Stimulated activated effector memory CD8-positive, alpha-beta T cell treated with anti-CD3 and anti-CD28 coated beads, Interleukin-12 subunit alpha, Interleukin-12 subunit beta, amount 100 ng/mL, for 72 hours (primary cell): Measurements from ENCODE around the gene ITGA3.
A peak's percentile ranks its signal among the peaks of the same experiment; 100 is the strongest.

ENCODE experiments used
- ATAC-seq: fragments of 150-1000 bp; cut with Tn5 transposase; 2 replicates; pipeline ENCODE4 v1.10.0; 2021
- DNase-seq, 2 donors: peaks; one replicate each; pipeline ENCODE4 v3.0.0; 2021 to 2022; ENCODE audit warnings: low spot score in 2 of 2
- H3K27ac Mint-ChIP-seq: one replicate; pipeline ENCODE4 v1.8.0; 2022; ENCODE audit warnings: mild to moderate bottlenecking, mixed read lengths
- H3K36me3 Mint-ChIP-seq: one replicate; pipeline ENCODE4 v1.8.0; 2022; ENCODE audit warnings: mild to moderate bottlenecking, mixed read lengths
- H3K4me1 Mint-ChIP-seq: one replicate; pipeline ENCODE4 v1.8.0; 2022; ENCODE audit warnings: mixed read lengths
- H3K4me3 Mint-ChIP-seq: one replicate; pipeline ENCODE4 v1.8.0; 2022; ENCODE audit warnings: mild to moderate bottlenecking, mixed read lengths
- H3K9me3 Mint-ChIP-seq: one replicate; pipeline ENCODE4 v1.8.0; 2022; ENCODE audit warnings: mixed read lengths

ITGA3 gene

DNA sequence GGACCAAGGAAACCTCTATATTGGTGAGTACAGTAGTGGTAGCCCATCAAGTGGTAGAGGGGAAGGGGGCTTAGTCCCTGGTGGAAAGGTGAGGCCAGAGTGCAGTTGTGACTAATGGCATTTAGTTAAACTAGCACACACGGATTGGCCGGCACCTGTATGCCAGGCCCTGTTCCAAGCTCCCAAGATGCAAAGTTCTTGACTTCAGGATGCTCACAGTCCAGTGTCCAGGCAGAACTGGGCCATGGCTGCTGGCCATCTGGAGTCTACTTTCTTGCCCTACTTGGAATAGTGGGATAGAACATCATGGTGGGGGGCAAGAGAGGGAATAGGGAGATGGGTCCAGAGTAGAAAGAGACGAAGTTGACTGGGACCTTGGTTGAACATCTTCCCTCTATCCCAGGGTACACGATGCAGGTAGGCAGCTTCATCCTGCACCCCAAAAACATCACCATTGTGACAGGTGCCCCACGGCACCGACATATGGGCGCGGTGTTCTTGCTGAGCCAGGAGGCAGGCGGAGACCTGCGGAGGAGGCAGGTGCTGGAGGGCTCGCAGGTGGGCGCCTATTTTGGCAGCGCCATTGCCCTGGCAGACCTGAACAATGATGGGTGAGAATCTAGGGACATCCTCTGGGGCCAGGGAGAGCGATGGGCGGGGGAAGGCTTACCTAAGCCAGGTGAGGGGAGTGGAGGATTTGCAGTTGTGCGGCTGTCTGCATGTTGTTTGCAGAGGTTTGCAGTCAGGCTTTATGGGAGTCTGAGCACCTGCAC is 15.2 kb downstream of the ITGA3 start:
- ATAC-seq = no peak
- Mint-ChIP-seq H3K4me1 (no peaks in the 10 kb centered on the region), H3K4me3 (no peak overlapping the region), H3K36me3 (no peaks in the 10 kb centered on the region), H3K9me3 (no peaks in the 10 kb centered on the region), H3K27ac (no peak overlapping the region)
- no peak for DNase-seq

- no peak overlapping the region for H3K27ac Mint-ChIP-seq
- no peak overlapping the region for H3K4me3 Mint-ChIP-seq
- no peaks in the 10 kb centered on the region for H3K4me1 Mint-ChIP-seq
- DNase-seq = no peak
- no peaks in the 10 kb centered on the region for H3K36me3 Mint-ChIP-seq
- no peak for ATAC-seq
- H3K9me3 Mint-ChIP-seq = no peaks in the 10 kb centered on the region
These were observed 15.8 kb downstream of the ITGA3 start for GRCh38 chr17:50071692-50072091.

DNA sequence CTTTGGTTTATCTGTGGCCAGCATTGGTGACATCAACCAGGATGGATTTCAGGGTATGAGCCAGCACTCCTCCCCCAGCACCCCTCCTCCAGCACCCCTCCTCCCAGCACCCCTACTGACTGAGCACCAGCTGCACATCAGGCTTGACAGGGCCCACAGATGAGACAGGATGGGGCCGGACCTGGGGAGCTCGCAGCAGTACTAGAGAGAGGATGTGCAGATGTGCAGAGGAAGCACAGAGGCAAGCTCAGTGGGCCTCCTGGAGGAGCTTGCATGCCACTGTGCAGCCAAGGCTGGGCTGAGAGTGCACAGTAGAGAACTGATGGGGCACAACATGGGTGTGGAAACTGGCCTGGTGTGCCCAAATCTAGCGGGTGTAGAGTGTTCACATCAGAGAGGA is 16.2 kb downstream of the ITGA3 start:
- Mint-ChIP-seq H3K27ac (no peak overlapping the region), H3K36me3 (no peaks in the 10 kb centered on the region), H3K9me3 (no peaks in the 10 kb centered on the region), H3K4me3 (no peak overlapping the region), H3K4me1 (no peaks in the 10 kb centered on the region)
- ATAC-seq = no peak
- DNase-seq = no peak

DNA sequence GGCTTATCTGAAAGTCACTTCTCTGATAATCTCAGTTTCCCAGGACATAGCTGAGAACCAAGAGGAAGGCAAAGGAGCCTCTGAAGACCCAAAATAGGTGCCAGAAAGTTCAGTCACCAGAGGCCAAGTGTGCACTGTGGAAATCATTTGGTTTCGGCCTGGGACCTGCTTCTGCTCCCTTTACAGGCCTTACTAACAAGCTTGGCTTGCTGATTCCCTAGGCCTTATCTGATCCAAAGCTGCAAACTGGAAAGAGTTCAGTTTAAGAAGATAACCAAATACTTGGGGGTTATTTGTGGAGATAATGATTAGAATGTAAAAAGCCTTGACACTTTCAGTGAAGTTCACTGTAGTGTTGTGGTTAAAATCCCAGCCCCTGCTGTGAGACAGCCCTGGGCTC is 17.0 kb downstream of the ITGA3 start:
- DNase-seq = no peak
- Mint-ChIP-seq H3K4me1 (no peaks in the 10 kb centered on the region), H3K4me3 (no peak overlapping the region), H3K27ac (no peak overlapping the region), H3K36me3 (no peaks in the 10 kb centered on the region), H3K9me3 (no peaks in the 10 kb centered on the region)
- ATAC-seq = no peak

DNA sequence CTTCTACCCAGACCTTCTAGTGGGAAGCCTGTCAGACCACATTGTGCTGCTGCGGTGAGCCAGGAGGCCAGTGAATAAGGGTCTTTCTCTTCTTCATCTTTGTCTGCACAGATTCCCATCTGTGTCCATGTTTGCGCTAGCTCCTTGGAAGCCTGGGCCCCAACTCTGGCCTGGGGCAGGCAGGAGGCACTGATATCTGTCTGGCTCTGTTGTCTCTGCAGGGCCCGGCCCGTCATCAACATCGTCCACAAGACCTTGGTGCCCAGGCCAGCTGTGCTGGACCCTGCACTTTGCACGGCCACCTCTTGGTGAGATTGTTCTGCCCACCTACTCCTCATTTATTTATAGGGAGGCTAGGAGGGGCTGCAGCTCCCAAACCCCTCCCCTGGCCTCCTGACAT is 18.3 kb downstream of the ITGA3 start:
- no peaks in the 10 kb centered on the region for H3K9me3 Mint-ChIP-seq
- DNase-seq = no peak
- H3K36me3 Mint-ChIP-seq = no peaks in the 10 kb centered on the region
- H3K4me3 Mint-ChIP-seq = no peak overlapping the region
- H3K27ac Mint-ChIP-seq = no peak overlapping the region
- no peaks in the 10 kb centered on the region for H3K4me1 Mint-ChIP-seq
- ATAC-seq = no peak

GRCh38 chr17:50075446-50076032 is 19.6 kb downstream of the ITGA3 start:
- H3K4me1 Mint-ChIP-seq = no peaks in the 10 kb centered on the region
- H3K4me3 Mint-ChIP-seq = no peak overlapping the region
- no peak for ATAC-seq
- no peaks in the 10 kb centered on the region for H3K9me3 Mint-ChIP-seq
- DNase-seq = no peak
- H3K27ac Mint-ChIP-seq = no peak overlapping the region
- H3K36me3 Mint-ChIP-seq = no peaks in the 10 kb centered on the region

DNA sequence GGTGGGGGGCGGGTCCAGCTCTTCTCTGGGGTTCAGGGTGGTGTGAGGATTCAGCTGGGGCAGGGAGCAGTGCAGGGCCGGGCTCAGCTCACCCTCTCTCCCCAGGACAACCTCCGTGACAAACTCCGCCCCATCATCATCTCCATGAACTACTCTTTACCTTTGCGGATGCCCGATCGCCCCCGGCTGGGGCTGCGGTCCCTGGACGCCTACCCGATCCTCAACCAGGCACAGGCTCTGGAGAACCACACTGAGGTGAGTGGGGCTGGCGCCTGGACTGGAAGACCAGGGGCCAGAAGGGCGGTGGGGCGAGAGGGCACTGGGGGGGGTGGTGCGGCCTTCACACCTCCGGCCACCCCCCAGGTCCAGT is 20.3 kb downstream of the ITGA3 start:
- DNase-seq = no peak
- Mint-ChIP-seq H3K4me1 (no peaks in the 10 kb centered on the region), H3K4me3 (no peak overlapping the region), H3K36me3 (no peaks in the 10 kb centered on the region), H3K9me3 (no peaks in the 10 kb centered on the region), H3K27ac (no peak overlapping the region)
- ATAC-seq = no peak

DNA sequence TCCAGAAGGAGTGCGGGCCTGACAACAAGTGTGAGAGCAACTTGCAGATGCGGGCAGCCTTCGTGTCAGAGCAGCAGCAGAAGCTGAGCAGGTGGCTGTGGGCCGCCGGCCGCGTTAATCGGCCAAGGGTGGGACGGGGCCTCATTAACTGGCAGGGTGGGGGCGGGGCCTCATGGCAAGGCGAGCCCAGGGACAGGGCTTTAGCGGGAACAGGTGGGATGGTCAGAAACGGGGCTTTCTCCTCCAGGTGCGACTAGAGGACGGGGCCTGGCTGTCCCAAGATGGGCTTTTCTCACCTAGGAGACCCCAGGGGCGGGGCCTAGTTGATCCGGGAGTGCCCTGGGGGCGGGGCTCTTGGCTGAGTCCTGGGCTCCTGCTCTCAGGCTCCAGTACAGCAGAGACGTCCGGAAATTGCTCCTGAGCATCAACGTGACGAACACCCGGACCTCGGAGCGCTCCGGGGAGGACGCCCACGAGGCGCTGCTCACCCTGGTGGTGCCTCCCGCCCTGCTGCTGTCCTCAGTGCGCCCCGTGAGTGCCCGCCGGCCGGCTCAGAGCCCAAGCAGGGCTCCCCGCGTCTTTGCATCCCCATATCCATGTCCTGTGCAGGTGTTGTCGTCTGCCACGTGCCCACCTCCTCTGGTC is 20.8 kb downstream of the ITGA3 start:
- DNase-seq (no peak), ATAC-seq (no peak)
- H3K27ac Mint-ChIP-seq = no peak overlapping the region
- no peaks in the 10 kb centered on the region for H3K4me1 Mint-ChIP-seq
- no peaks in the 10 kb centered on the region for H3K9me3 Mint-ChIP-seq
- no peak overlapping the region for H3K4me3 Mint-ChIP-seq
- no peaks in the 10 kb centered on the region for H3K36me3 Mint-ChIP-seq

DNA sequence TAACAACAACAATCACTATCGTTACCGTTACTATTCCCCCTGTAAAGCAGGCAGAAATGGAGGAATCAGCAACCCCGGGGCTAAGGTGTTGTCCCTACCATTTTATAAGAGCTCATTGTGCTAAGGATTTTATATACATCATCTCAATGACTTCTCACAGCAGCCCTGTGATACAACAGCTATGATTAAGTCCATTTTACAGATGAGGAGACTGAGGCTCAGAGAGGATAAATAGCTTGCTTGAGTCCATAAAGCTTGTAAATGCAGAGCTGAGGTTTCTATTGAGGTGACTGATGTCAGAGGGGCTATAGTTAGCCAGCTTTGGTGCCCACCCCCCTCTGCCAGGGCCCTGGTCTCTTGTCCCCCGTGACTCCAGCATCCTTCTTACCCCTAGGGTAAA is 22.5 kb downstream of the ITGA3 start:
- H3K4me1 Mint-ChIP-seq = no peaks in the 10 kb centered on the region
- no peak for DNase-seq
- H3K4me3 Mint-ChIP-seq = no peak overlapping the region
- no peaks in the 10 kb centered on the region for H3K36me3 Mint-ChIP-seq
- H3K9me3 Mint-ChIP-seq = no peaks in the 10 kb centered on the region
- H3K27ac Mint-ChIP-seq = peak overlapping the region; percentile 73
- no peak for ATAC-seq

DNA sequence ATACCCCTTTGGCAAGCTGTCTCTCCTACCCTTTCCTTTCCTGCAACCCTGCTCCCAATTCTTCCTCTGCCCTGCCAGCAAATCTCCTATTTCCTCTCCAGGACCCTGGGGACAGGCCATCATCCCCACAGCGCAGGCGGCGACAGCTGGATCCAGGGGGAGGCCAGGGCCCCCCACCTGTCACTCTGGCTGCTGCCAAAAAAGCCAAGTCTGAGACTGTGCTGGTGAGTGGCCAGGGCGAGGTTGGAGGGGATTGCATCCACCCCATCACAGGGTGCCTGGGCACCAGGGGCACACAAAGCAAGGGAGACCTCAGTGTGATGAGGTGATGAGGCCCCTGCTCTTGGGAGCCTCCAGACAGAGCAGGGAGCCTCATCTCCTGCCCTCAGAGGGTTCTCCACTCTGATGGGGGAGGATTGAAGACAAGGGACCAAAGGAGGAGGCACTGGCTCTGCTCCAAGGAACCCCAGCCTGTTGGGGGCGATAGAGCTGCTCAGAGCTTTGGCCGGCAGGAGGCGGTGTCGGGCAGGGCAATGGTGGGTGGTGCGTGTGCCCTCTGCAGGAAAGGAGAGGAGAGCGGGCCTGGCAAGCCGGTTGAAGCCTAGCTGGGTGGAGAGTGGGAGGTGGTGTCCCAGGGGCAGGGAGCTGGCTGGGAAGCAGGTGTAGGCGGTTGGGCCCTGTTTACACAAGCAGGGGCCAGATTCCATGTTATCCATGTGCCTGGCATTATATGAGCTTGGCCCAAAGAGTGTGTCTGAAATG is 23.6 kb downstream of the ITGA3 start:
- peak; percentile 53 for ATAC-seq
- H3K27ac Mint-ChIP-seq = peak overlapping the region; percentile 56
- DNase-seq = no peak
- H3K4me3 Mint-ChIP-seq = no peak overlapping the region
- no peaks in the 10 kb centered on the region for H3K9me3 Mint-ChIP-seq
- H3K36me3 Mint-ChIP-seq = no peaks in the 10 kb centered on the region
- no peaks in the 10 kb centered on the region for H3K4me1 Mint-ChIP-seq

GRCh38 chr17:50080096-50080480 is 24.2 kb downstream of the ITGA3 start:
- DNase-seq = no peak
- no peaks in the 10 kb centered on the region for H3K4me1 Mint-ChIP-seq
- no peaks in the 10 kb centered on the region for H3K9me3 Mint-ChIP-seq
- no peak overlapping the region for H3K27ac Mint-ChIP-seq
- no peak for ATAC-seq
- H3K4me3 Mint-ChIP-seq = no peak overlapping the region
- no peaks in the 10 kb centered on the region for H3K36me3 Mint-ChIP-seq

GRCh38 chr17:50080827-50081226 is 24.9 kb downstream of the ITGA3 start:
- Mint-ChIP-seq H3K4me1 (no peaks in the 10 kb centered on the region), H3K36me3 (no peaks in the 10 kb centered on the region), H3K4me3 (no peak overlapping the region), H3K9me3 (no peaks in the 10 kb centered on the region), H3K27ac (no peak overlapping the region)
- no peak for DNase-seq
- no peak for ATAC-seq

GRCh38 chr17:50081757-50082156 is 25.8 kb downstream of the ITGA3 start:
- H3K4me3 Mint-ChIP-seq = no peak overlapping the region
- H3K4me1 Mint-ChIP-seq = no peaks in the 10 kb centered on the region
- no peak for ATAC-seq
- peaks cover 4% of the 10 kb centered on the region for H3K36me3 Mint-ChIP-seq
- no peak overlapping the region for H3K27ac Mint-ChIP-seq
- DNase-seq = no peak
- H3K9me3 Mint-ChIP-seq = no peaks in the 10 kb centered on the region

DNA sequence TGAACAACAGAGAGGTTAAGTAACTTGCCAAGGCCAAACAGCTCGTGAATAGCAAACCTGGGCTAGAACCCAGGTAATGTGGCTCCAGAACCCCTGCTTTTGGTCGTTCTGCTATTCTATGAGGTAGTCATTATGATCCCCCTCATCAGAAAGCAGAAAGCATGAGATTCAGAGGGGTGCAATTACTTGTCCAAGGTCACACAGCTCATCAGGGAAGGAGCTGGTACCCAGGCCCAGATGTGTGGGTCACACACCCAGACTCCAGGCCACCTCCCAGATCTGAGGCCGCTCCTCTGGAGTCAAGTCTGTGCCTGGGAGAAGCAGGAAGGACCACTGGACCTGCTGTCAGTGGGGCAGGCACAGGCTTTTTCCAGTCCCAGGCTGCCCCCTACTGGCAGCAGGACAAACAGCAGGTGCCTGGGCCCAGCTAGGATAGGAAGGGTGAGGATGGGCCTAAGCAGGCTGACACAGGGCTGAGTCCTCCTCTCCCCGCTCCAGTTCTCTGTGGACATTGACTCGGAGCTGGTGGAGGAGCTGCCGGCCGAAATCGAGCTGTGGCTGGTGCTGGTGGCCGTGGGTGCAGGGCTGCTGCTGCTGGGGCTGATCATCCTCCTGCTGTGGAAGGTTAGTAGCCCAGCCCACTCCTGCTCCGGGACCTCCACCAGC is 31.5 kb downstream of the ITGA3 start:
- H3K4me1 Mint-ChIP-seq = no peaks in the 10 kb centered on the region
- ATAC-seq (peak; percentile 89), DNase-seq (peak; percentile 85 to 93)
- no peak overlapping the region for H3K27ac Mint-ChIP-seq
- peaks cover 6% of the 10 kb centered on the region for H3K36me3 Mint-ChIP-seq
- no peak overlapping the region for H3K4me3 Mint-ChIP-seq
- no peaks in the 10 kb centered on the region for H3K9me3 Mint-ChIP-seq

DNA sequence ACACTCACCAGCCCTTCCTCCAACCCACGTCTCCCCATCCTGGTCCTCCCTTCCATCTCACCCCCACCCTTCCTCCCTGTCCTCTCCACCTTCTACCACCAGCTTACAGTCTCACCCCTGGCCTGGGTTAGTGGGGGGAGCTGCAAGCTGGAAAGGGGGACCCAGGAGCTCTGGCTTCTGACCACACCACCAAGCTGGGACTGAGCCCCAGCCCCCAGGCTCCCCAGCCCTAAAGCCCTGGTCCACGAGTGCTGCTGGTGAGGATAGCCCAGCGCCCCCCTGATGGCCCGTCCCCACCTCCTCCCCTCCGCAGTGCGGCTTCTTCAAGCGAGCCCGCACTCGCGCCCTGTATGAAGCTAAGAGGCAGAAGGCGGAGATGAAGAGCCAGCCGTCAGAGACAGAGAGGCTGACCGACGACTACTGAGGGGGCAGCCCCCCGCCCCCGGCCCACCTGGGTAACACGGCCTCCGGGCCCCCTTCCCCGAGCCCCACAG is 32.0 kb downstream of the ITGA3 start:
- Mint-ChIP-seq H3K9me3 (no peaks in the 10 kb centered on the region), H3K4me3 (no peak overlapping the region), H3K27ac (no peak overlapping the region), H3K36me3 (peaks cover 6% of the 10 kb centered on the region), H3K4me1 (no peaks in the 10 kb centered on the region)
- no peak for DNase-seq
- ATAC-seq = no peak
